Measurements from ENCODE around the gene ROMO1. TPM values are rescaled to one million over a fixed set of nuclear protein-coding genes. Genes with fewer than 3 reads are reported as not detected.

The ROMO1 gene
- total RNA-seq, 4 donors from 2014 or later, result 146 to 299 (median 212) TPM

DNA sequence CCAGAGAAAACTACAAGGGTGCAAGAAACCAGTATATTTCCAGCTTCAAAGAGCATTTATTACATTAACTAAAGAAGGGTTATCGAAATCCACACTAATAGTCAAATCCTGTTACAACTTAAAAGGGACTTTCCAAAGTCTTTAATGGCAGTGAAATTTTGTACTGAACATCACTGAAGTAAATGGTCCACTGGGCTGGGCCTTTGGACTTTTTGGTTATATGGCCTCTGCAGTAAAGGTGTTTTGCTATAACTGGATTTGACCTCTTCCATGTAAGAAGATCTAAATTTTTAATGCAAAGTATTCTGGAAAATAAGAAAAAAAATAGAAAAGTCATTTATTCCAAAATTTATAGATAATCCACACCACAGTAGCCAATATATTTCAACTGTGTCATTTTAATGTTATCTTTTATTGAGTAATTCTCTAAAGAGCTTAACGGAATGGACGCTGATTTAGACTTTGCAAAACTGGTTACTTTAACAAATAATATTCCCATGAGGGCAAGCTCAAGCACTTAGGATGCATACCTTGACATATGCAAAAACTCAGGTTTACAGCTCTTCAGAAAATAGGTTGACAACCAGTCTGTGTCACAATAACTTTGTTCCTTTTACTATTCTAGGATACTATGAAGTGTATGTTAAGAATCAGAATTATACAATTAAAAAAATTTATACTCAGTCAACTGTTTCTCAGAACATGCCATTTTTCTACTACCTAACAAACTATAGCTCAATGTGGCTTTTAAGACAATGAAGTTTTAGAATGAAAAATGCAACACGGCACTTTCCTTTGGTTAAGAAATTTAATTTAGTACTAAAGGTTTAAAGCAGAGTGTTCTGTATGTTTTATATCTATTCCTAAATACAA lies 35.8 kb downstream of the ROMO1 start:
- no peak overlapping the region for H3K4me3 ChIP-seq
- H3K27me3 ChIP-seq, result no peaks in the 10 kb centered on the region
- peaks cover 90% of the 10 kb centered on the region for H3K4me1 ChIP-seq
- no peak overlapping the region for H3K27ac ChIP-seq
- 63% methylated on average over 4 of the region's 4 CpGs for WGBS
- H3K36me3 ChIP-seq, result peaks cover 96% of the 10 kb centered on the region
- DNase-seq (ENCODE audit: low spot score in 2 of 2), result no peak
- no peaks in the 10 kb centered on the region for H3K9me3 ChIP-seq
- TF ChIP-seq EP300 (IDR thresholded peaks at IDR 0.05) (no peak), POLR2AphosphoS5 (IDR thresholded peaks at IDR 0.05) (no peak), POLR2A (IDR thresholded peaks at IDR 0.05) (no peak)
- TF ChIP-seq, protein P1, sequence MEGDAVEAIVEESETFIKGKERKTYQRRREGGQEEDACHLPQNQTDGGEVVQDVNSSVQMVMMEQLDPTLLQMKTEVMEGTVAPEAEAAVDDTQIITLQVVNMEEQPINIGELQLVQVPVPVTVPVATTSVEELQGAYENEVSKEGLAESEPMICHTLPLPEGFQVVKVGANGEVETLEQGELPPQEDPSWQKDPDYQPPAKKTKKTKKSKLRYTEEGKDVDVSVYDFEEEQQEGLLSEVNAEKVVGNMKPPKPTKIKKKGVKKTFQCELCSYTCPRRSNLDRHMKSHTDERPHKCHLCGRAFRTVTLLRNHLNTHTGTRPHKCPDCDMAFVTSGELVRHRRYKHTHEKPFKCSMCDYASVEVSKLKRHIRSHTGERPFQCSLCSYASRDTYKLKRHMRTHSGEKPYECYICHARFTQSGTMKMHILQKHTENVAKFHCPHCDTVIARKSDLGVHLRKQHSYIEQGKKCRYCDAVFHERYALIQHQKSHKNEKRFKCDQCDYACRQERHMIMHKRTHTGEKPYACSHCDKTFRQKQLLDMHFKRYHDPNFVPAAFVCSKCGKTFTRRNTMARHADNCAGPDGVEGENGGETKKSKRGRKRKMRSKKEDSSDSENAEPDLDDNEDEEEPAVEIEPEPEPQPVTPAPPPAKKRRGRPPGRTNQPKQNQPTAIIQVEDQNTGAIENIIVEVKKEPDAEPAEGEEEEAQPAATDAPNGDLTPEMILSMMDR (IDR thresholded peaks at IDR 0.05), result no peak

DNA sequence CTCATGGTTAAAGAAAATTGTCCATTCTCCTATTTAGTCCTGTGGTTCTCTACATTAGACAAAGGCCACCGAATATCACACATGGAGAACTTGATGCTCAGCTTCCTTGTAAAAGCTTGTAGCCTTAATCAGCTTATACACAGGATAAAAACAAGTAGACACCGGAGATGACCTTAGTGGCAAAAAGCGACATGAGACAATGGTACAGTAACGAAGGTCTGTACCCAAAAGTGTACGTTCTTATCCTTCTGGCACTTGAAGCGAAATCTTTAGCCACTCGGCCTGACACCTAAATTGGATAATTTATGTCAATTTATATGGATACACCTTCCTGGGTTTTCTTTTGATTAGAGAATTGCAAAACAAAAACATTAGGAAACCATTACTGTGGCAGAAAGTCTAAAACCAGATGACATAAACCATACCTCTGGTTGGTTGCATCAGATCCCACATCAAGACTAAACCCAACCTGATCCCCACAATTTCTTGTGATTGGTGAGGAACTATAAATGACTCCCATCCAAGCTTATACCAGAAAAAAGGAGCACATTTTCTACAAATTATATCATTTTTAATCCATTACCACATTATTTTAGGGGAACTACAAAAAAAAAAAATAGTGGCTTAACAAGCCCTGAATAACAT lies 36.7 kb downstream of the ROMO1 start:
- TF ChIP-seq, protein P1 (IDR thresholded peaks at IDR 0.05), result no peak
- TF ChIP-seq POLR2A (IDR thresholded peaks at IDR 0.05) (no peak), EP300 (IDR thresholded peaks at IDR 0.05) (no peak), POLR2AphosphoS5 (IDR thresholded peaks at IDR 0.05) (no peak)
- Histone ChIP-seq H3K27ac (no peak overlapping the region), H3K9me3 (no peaks in the 10 kb centered on the region), H3K4me3 (no peak overlapping the region), H3K4me1 (peaks cover 88% of the 10 kb centered on the region), H3K36me3 (peaks cover 94% of the 10 kb centered on the region), H3K27me3 (no peaks in the 10 kb centered on the region)
- DNase-seq (ENCODE audit: low spot score in 2 of 2), result no peak
- 47% methylated on average over 7 of the region's 7 CpGs for WGBS

DNA sequence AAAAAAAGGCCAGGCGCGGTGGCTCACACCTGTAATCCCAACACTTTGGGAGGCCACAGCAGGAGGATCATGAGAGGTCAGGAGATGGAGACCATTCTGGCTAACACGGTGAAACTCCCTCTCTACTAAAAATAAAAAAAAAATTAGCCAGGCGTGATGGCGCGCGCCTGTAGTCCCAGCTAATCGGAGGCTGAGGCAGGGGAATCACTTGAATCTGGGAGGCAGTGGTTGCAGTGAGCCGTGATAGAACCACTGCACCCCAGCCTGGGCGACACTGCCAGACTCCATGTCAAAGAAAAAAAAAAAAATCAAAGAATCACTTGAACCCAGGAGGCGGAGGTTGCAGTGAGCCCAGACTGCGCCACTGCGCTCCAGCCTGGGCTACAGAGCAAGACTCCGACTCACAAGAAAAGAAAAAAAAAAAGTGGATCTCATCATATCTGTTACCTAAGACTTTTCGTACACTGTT lies 38.7 kb downstream of the ROMO1 start:
- H3K27me3 ChIP-seq, result no peaks in the 10 kb centered on the region
- H3K9me3 ChIP-seq, result no peaks in the 10 kb centered on the region
- peaks cover 72% of the 10 kb centered on the region for H3K4me1 ChIP-seq
- TF ChIP-seq, protein P1 (IDR thresholded peaks at IDR 0.05), result no peak
- TF ChIP-seq POLR2A (IDR thresholded peaks at IDR 0.05) (no peak), EP300 (IDR thresholded peaks at IDR 0.05) (no peak), POLR2AphosphoS5 (IDR thresholded peaks at IDR 0.05) (no peak)
- WGBS, result 93% methylated on average over 15 of the region's 15 CpGs
- H3K27ac ChIP-seq, result no peak overlapping the region
- DNase-seq (ENCODE audit: low spot score in 2 of 2), result no peak
- peaks cover 75% of the 10 kb centered on the region for H3K36me3 ChIP-seq
- peak overlapping the region; percentile 86 for H3K4me3 ChIP-seq

DNA sequence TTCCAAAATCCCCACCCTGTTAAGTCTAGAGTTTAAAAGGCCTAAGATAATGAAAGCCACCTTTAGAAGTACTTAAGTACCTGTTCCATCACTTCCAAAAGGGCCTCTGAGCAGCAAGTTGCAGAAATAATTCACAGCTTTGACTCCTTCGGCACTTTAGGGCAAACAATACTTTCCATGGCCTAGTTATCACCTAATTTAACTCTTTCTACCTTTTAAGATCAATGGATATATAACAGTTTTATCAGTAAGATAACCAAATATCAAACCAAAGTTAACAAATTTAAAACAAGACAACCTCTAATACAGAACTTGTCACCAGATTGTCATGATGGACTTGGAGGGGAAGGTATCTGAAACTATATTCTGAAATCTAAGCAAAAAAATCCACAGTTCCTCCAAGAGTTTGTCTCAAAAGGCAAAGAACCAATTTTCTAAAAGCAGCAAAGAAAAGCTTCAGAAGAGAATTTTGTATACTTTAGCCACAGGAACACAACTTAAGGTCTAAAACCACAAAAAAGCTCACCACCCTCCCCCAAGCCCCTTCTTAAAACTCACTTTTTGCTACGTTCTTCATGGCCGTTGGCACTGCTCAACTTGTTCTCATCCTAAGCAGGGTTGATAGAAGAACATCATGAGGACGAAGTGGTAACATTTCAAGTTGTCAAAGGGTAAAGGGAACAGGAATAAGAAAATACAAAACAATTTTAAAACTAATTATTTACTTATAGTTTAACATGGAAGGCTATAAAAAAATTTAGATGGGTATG lies 39.4 kb downstream of the ROMO1 start:
- no peak for DNase-seq (ENCODE audit: low spot score in 2 of 2)
- no peaks in the 10 kb centered on the region for H3K9me3 ChIP-seq
- peaks cover 72% of the 10 kb centered on the region for H3K4me1 ChIP-seq
- no peak for TF ChIP-seq EP300 (IDR thresholded peaks at IDR 0.05)
- TF ChIP-seq POLR2AphosphoS5 (IDR thresholded peaks at IDR 0.05), result no peak
- no peak for TF ChIP-seq POLR2A (IDR thresholded peaks at IDR 0.05)
- TF ChIP-seq, protein P1 (IDR thresholded peaks at IDR 0.05), result no peak
- no peaks in the 10 kb centered on the region for H3K27me3 ChIP-seq
- 51% methylated on average over 4 of the region's 4 CpGs for WGBS
- H3K4me3 ChIP-seq, result peak overlapping the region; percentile 86
- H3K36me3 ChIP-seq, result peaks cover 68% of the 10 kb centered on the region
- H3K27ac ChIP-seq, result no peak overlapping the region

All from suprapubic skin (tissue), 4 donors.